Fibroblast of the aortic adventitia (primary cell): ENCODE data around the gene NR4A2. TPM values are rescaled to one million over a fixed set of nuclear protein-coding genes. Genes with fewer than 3 reads are reported as not detected.

Experiments used
- DNase-seq: peaks from one replicate; pipeline ENCODE4 v3.0.0-alpha.2; 2010; ENCODE audit warnings: low read depth
- H3K4me3 ChIP-seq: 2 replicates; pipeline ENCODE4 v1.5.1; 2011; ENCODE audit warnings: low read depth, mild to moderate bottlenecking, control low read depth, low read length, moderate library complexity
- CTCF ChIP-seq: IDR thresholded peaks from 2 replicates; pipeline ENCODE4 v1.5.1; 2011; ENCODE audit warnings: mild to moderate bottlenecking, low read length, control low read depth, inconsistent platforms; ENCODE audit not compliant: insufficient read depth
- total RNA-seq: library from RNA; depleted of rRNA; stranded (reverse); fragments of >200 nt; gene quantifications from 2 replicates; pipeline ENCODE4 v1.2.3, GENCODE V29; 2012; ENCODE audit warnings: low replicate concordance

The NR4A2 gene
- total RNA-seq, 1 donor: 0.81 TPM

DNA sequence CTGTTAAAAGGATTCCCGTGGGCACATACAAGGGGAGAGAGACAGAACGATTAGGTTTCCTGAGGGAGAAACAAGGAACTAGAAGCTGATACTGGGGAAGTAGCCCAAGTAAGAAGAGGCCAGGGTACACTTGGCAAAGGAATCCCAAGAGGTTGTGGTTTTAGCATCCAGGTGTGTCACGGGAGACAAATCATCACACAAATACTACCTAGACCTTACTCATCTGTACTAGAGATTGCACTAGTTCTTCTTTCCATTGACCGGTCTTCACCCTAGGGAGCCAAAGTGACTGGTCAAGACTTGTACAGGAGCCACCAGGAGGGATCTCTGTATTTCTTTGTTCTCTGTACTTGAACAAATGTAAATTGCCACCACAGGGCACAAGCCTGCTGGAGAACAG, 14.2 kb upstream of the NR4A2 start:
- no peak for TF ChIP-seq CTCF
- no peak for DNase-seq
- no peak overlapping the region for H3K4me3 ChIP-seq

DNA sequence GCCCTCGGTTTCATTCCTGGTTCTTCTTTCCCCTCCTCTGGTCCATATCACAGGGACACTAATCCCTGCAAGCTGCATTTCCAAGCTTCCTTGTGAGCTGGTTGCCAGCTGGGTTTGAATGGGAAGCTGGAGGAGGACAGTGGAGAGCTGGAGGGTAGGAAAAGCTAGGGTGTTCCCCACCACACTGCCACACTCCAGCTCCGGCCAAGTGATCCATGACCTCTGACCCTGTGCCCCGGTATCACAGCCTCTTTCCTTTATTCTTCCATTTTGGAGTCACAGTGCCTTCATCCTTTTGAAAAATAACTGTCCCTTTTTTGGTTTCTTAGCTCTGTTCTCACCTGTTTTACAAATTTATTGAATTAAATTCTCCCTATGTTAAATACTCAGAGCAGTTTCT, 13.1 kb upstream of the NR4A2 start:
- H3K4me3 ChIP-seq: no peak overlapping the region
- no peak for DNase-seq
- no peak for TF ChIP-seq CTCF

GRCh38 chr2:156343940-156344301, 11.4 kb upstream of the NR4A2 start:
- TF ChIP-seq CTCF: no peak
- DNase-seq: peak; percentile 36
- H3K4me3 ChIP-seq: no peak overlapping the region

- TF ChIP-seq CTCF: no peak
These were observed 10.8 kb upstream of the NR4A2 start for GRCh38 chr2:156343096-156343939.

GRCh38 chr2:156342254-156343095, 10.0 kb upstream of the NR4A2 start:
- no peak for TF ChIP-seq CTCF
- peak; percentile 95 for DNase-seq
- peak overlapping the region; percentile 80 for H3K4me3 ChIP-seq

More at GRCh38 chr2:156343096-156343939, 10.8 kb upstream of the NR4A2 start:
- H3K4me3 ChIP-seq: peak overlapping the region; percentile 70
- peak; percentile 5 for DNase-seq

DNA sequence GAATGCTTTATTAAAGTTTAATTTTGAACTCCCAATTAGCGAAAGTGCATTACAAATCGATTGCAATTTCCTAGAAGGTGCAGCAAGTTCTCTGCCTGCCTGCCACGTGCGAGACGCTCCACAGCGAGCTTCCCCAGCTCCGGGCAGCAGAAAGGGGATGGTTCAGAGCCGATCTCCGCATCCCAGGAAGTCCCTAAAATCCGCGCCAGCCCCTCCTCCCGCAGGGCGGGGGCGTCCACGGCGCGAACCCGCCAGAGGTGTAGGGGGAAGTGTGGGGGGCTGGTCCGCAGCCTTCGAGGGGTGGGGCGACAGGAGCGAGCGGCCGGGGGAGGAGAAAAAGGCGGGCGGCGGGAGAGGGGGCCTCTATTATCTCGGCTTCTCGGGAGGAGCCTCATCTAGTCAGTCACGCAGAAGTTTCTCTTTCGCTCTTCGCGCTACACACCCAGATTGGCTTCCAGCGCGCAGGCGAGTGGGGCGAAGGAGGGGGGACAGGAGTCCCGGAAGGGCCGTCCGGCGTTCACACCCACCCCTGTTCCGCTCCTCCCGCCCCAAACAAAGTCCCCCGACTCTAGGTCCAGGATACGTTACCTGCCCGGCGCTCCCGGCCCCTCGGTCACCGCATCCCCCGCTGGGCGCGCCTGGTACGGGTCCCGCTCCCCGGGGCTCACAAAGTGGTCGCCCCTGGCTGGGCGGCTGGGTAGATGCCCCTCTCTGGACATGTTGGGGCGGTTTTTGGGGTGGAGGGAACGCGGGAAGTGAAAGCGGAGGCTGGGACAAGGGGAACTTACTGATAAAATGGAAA, 9.1 kb upstream of the NR4A2 start:
- peak overlapping the region; percentile 80 for H3K4me3 ChIP-seq
- no peak for TF ChIP-seq CTCF
- peak; percentile 97 for DNase-seq
